ENCODE measurements around the gene TPCN2. TPM values are rescaled to one million over a fixed set of nuclear protein-coding genes. Genes with fewer than 3 reads are reported as not detected.
"Not testable (repeated sequence)": the region's sequence is repeated elsewhere in the genome, so short reads cannot be mapped to it uniquely, and the experiment has no call there.

TPCN2 gene
- total RNA-seq (2022), result 59.5 and 63.6 TPM in 2 replicates
- percentile 63 among the genes with signal in this experiment for Bru-seq, nascent RNA
- percentile 74 among the genes with signal in this experiment for BruChase-seq, experiment 1, labeled RNA remaining after a 2-hour chase
- BruChase-seq, experiment 2, labeled RNA remaining after a 6-hour chase, result percentile 71 among the genes with signal in this experiment
- long read RNA-seq, transcript TPCN2-201 (25 exons, 2,931 nt), result major isoform, 34 of 92 reads
- long read RNA-seq, partial matches to known transcripts, result 12 of 92 reads
- long read RNA-seq, other reads (novel, unspliced or antisense), result 45 of 92 reads

DNA sequence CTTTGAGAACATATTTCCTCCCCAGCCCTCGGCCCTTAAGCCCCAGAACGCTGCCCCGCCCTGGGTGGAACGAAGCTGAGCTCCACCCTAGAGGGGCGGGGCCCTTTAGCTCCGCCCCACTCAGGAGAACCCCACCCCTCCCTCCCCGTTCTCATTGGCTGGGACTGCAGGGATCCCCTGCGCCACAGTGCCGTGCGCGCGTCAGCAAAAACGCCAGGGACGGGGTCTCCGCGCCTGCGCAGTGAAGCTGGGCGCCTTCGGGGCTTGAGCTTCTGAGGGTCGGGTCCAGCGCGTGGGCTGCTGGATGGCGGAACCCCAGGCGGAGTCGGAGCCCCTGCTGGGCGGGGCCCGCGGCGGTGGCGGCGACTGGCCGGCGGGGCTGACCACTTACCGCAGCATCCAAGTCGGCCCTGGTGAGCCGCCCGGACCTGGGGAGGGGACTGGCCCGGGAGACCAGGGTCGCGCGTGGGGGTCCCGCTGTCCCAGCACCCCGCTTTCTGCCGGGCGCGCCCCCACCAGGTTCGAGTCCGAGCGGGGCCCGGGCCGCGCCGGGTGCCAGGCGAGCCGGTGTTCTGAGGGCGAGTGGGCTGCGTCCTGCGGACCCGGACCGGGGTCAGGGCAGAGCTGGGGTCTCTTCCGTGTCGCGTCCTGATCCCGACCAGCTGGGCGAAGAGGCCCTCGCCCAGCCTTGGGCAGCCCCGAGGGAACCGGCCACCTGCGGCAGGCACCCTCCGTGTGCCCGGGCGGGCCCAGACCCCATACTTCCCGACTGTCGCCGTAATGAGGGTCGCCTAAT lies at the start of gene TPCN2:
TPCN2 (plus strand) TSS at position 239 of the 796 bp plus-strand sequence; CDS start at position 305, 66 bp downstream.
- DNase-seq, result peak; percentile 97 to 98
- TF ChIP-seq, protein P1, sequence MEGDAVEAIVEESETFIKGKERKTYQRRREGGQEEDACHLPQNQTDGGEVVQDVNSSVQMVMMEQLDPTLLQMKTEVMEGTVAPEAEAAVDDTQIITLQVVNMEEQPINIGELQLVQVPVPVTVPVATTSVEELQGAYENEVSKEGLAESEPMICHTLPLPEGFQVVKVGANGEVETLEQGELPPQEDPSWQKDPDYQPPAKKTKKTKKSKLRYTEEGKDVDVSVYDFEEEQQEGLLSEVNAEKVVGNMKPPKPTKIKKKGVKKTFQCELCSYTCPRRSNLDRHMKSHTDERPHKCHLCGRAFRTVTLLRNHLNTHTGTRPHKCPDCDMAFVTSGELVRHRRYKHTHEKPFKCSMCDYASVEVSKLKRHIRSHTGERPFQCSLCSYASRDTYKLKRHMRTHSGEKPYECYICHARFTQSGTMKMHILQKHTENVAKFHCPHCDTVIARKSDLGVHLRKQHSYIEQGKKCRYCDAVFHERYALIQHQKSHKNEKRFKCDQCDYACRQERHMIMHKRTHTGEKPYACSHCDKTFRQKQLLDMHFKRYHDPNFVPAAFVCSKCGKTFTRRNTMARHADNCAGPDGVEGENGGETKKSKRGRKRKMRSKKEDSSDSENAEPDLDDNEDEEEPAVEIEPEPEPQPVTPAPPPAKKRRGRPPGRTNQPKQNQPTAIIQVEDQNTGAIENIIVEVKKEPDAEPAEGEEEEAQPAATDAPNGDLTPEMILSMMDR (IDR thresholded peaks at IDR 0.05; ENCODE audit: insufficient read depth in 1 of 2, low read depth in 1 of 2, low read length in 1 of 2, severe bottlenecking in 1 of 2, unreplicated experiment in 1 of 2), result no peak
- Histone ChIP-seq H3K9me3 (no peaks in the 10 kb centered on the region), H3K4me3 (ENCODE audit: low read depth, low read length) (peak within 1 kb of the TSS; percentile 96), H3K36me3 (ENCODE audit: control insufficient read depth, insufficient read depth, low read length) (no peaks in the 10 kb centered on the region; the same call in 1 of the 2 replicates), H3K27me3 (replicated peaks; ENCODE audit: control insufficient read depth, insufficient read depth, low read length) (no peaks in the 10 kb centered on the region), H3K4me1 (peaks cover 67% of the 10 kb centered on the region)
- Mint-ChIP-seq H3K36me3 (ENCODE audit: insufficient read depth, unreplicated experiment) (peaks cover 2% of the 10 kb centered on the region), H3K27ac (ENCODE audit: unreplicated experiment) (peak within 1 kb of the TSS; percentile 95), H3K4me3 (ENCODE audit: unreplicated experiment) (peak within 1 kb of the TSS; percentile 79), H3K27me3 (ENCODE audit: insufficient read depth, unreplicated experiment) (no peaks in the 10 kb centered on the region), H3K9me3 (ENCODE audit: unreplicated experiment) (no peaks in the 10 kb centered on the region), H3K4me1 (ENCODE audit: low read depth, unreplicated experiment) (peaks cover 42% of the 10 kb centered on the region)
- CTCF ChIA-PET, result interaction anchor here (0.6 to 1.2 kb wide), 6 partner anchors 12 to 406 kb away, joined by 3 to 4 read pairs (median 3); no protein-coding TSS in a partner anchor
- no TSS peak for BruUV-seq (replicated peaks)
- POLR2A ChIA-PET, result interaction anchor here (0.6 to 1.3 kb wide), 8 partner anchors 9 to 588 kb away, joined by 3 to 12 read pairs (median 3); partner anchors contain the start of gene IGHMBP2
- intact Hi-C loops (cut with micrococcal nuclease; ENCODE audit: unreplicated experiment), result no loop called here

DNA sequence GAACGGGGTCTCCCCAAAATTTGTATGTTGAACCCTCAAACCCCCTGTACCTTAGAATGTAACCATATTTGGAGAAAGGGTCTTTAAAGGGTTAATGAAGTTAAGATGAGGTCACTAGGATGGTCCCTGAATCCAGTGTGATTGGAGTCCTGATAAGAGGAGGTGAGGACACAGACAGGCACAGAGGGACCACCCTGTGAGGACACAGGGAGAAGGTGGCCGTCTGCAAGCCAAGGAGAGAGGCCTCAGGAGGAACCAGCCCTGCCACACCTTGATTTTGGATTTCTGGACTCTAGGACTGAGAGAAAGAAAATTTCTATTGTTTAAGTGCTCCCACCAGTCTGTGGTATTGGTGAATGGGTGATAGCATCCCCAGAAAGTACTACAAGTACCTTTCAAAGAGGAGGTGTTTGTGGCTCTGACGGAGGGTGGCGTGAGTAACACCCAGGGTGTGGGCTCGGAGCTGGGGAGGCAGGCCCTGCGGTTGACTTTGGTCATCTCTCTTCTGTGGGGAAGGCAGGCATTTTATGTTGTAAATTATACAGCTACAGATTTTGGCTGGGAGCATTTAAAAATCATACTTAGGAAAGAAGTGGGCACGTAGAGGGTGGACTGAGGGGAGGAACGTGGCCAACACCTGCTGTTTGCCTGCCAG lies 49.5 kb upstream of the TPCN2 start:
- H3K27me3 Mint-ChIP-seq (ENCODE audit: insufficient read depth, unreplicated experiment), result no peaks in the 10 kb centered on the region
- no peaks in the 10 kb centered on the region for H3K9me3 Mint-ChIP-seq (ENCODE audit: unreplicated experiment)
- no peaks in the 10 kb centered on the region for H3K27me3 ChIP-seq (replicated peaks; ENCODE audit: control insufficient read depth, insufficient read depth, low read length)
- DNase-seq, result peak in 1 of 2 experiments; percentile 30
- POLR2A ChIA-PET, result no interaction called here
- H3K36me3 Mint-ChIP-seq (ENCODE audit: insufficient read depth, unreplicated experiment), result no peaks in the 10 kb centered on the region
- no peaks in the 10 kb centered on the region for H3K9me3 ChIP-seq
- BruUV-seq (replicated peaks), result no TSS peak
- CTCF ChIA-PET, result no interaction called here
- no peak overlapping the region for H3K27ac Mint-ChIP-seq (ENCODE audit: unreplicated experiment)
- H3K4me3 Mint-ChIP-seq (ENCODE audit: unreplicated experiment), result no peak overlapping the region
- intact Hi-C loops (cut with micrococcal nuclease; ENCODE audit: unreplicated experiment), result no loop called here
- no peaks in the 10 kb centered on the region for H3K36me3 ChIP-seq (ENCODE audit: control insufficient read depth, insufficient read depth, low read length)
- H3K4me1 Mint-ChIP-seq (ENCODE audit: low read depth, unreplicated experiment), result no peaks in the 10 kb centered on the region
- no peak overlapping the region for H3K4me3 ChIP-seq (ENCODE audit: low read depth, low read length)
- H3K4me1 ChIP-seq, result no peaks in the 10 kb centered on the region
- TF ChIP-seq, protein P1 (IDR thresholded peaks at IDR 0.05; ENCODE audit: insufficient read depth in 1 of 2, low read depth in 1 of 2, low read length in 1 of 2, severe bottlenecking in 1 of 2, unreplicated experiment in 1 of 2), result no peak

DNA sequence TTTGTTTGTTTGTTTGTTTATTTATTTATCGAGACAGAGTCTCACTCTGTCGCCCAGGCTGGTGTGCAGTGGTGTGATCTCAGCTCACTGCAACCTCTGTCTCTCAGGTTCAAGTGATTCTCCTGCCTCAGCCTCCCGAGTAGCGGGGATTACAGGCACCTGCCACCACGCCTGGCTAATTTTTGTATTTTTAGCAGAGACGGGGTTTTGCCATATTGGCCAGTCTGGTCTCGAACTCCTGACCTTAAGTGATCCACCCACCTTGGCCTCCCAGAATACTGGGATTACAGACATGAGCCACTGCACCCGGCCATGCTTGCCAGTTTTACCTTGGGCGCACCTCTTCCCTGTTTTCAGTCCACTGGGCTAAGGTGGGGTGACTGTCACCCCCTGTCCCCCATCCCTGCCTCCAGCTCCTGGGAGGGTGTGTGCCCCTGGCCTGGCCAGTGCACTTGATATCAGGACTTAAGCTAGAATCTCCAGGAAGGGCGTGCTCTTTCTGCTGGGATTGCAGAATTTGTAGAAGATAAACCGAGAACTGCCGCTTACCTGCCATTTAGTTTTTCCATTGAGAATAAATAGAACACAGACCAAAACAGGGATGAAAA lies 48.9 kb upstream of the TPCN2 start:
- POLR2A ChIA-PET; H3K36me3 Mint-ChIP-seq (ENCODE audit: insufficient read depth, unreplicated experiment); BruUV-seq (replicated peaks); H3K27ac Mint-ChIP-seq (ENCODE audit: unreplicated experiment); H3K4me3 ChIP-seq (ENCODE audit: low read depth, low read length); H3K4me3 Mint-ChIP-seq (ENCODE audit: unreplicated experiment); H3K4me1 ChIP-seq; H3K36me3 ChIP-seq (ENCODE audit: control insufficient read depth, insufficient read depth, low read length); H3K9me3 Mint-ChIP-seq (ENCODE audit: unreplicated experiment); H3K27me3 Mint-ChIP-seq (ENCODE audit: insufficient read depth, unreplicated experiment); H3K27me3 ChIP-seq (replicated peaks; ENCODE audit: control insufficient read depth, insufficient read depth, low read length); H3K9me3 ChIP-seq; H3K4me1 Mint-ChIP-seq (ENCODE audit: low read depth, unreplicated experiment): not testable (repeated sequence)
- CTCF ChIA-PET, result interaction anchor here (1.7 kb wide), 1 partner anchor 49 kb away, joined by 4 read pairs; the partner anchor contains the start of gene TPCN2
- intact Hi-C loops (cut with micrococcal nuclease; ENCODE audit: unreplicated experiment), result loop anchor here (5.0 kb wide), 1 partner anchor 33 kb away; no protein-coding TSS in a partner anchor
- peak in 1 of 2 experiments; percentile 21 for DNase-seq

Measured in Caco-2 (cell line).